ENCODE data around the gene STK32C.
"Not testable (repeated sequence)": the region's sequence is repeated elsewhere in the genome, so short reads cannot be mapped to it uniquely, and the experiment has no call there.

STK32C gene

DNA sequence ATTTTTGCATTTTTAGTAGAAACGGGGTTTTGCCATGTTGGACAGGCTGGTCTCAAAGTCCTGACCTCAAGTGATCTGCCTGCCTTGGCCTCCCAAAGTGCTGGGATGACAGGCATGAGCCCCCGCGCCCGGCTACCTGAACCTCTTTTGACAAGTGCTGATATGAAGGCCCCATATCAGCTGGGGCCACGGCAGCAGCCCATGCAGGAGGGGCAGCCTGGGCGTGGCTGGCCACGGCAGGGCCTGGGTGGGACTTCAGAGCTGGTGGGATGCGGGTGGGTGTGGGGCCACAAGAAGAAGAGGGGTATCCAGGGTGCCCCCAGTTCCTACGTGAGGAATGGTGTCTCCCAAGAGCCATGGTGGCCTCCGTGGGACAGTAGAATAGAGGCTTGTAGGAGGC, 31.1 kb upstream of the STK32C start:
- DNase-seq (ENCODE audit: low read depth in 2 of 2): no peak

DNA sequence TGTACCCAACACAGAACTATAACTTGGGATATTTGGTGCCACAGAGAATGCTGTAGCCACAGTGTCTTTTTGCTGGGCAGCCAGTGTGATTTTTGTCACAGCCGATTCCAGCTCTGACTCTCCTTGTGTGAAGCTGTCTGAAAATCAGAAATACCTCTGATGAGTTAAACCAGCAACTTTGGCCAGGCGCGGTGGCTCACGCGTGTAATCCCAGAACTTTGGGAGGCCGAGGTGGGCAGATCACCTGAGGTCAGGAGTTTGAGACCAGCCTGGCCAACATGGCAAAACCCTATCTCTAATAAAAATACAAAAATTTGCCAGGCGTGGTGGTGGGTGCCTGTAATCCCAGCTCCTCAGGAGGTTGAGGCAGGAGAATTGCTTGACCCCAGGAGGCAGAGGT, 30.1 kb upstream of the STK32C start:
- not testable (repeated sequence) for DNase-seq (ENCODE audit: low read depth in 2 of 2)

GRCh38 chr10:132336919-132337407, 29.2 kb upstream of the STK32C start:
- no peak for DNase-seq (ENCODE audit: low read depth in 2 of 2)

DNA sequence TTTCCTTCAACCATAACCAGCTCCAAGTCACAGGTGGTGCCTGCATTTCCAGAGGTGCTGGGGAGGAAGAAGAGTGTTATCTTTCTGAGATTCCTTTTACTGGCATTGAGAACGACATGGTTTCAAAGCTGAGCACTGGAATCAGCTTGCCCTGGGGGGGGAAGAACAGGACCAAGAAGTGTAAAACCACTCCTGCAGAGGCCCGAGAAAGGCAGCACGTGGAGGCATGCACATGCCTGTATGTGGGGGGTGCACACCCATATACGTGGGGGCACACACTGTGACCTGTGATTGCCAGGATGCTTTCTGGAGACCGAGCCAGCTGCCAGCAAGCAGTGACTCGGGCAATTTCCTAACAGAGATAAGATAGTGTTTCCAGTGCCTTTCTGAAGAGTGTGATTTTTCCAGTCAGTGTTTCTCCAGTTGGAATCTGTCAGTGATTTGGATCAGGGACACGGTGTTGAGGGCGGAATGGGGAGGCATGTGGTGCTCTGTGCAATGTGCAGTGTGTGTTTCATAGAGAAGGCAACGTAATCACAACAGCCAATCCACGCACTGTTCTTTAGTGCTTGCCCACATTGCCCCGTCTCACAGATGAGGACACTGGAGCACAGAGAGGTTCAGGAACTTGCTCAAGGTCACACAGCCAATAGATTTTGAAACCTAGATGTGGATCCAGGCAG, 28.5 kb upstream of the STK32C start:
- no peak for DNase-seq (ENCODE audit: low read depth in 2 of 2)

DNA sequence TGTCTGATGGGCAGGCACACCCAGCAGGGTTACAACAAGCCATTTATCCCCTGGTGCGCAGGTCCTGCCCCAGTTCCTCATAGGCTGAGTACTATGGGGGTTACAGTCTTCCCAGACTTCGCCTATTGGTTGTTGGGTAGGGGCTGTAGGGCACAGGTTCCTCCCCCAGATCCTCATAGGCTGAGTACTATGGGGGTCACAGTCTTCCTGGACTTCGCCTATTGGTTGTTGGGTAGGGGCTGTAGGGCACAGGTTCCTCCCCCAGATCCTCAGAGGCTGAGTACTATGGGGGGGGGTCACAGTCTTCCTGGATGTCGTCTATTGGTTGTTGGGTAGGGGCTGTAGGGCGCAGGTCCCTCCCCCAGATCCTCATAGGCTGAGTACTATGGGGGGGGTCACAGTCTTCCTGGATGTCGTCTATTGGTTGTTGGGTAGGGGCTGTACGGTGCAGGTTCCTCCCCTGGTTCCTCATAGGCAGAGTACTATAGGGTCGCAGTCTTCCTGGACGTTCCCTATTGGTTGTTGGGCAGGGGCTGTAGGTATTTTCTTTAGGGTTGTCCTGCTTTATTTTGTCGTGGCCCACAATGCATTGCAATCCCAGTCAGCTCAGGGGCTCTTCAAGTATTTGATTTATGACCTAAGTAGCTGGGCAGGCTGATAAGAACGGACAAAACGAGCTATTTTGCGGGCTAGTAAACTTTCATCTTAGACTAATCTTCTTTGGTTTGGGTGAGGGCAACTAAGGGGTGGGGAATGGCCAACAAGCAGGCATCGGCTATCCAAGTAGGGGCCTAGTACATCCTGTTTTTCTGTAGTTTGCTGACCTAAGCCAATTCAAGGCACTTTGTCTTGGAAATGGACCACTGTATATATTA, 27.7 kb upstream of the STK32C start:
- DNase-seq (ENCODE audit: low read depth in 2 of 2): no peak

DNA sequence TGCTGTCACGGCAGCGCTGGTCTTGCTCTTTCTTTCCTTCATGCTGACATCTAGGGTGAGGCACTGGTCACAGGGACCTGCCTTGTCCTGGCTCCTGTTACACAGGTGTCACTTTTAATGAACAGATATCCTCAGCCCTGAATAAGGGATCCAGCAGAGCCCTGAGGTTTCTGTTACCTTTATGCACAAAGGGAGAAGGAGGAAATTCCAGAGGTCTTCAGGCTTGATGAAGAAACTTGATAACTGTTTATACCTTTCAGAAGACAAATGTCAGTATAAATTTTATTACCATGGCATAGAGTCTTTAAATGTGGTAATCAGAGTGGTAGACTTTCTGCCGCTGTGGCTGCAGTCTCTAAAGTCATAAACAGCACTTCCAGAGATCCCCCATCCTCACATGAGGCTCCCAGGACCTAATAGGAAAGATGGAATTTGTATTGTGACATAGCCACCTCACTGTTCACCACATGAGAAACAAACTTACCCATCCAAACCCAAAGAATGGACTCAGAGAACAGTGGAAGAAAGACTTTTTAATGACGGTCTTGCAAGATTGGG, 27.0 kb upstream of the STK32C start:
- DNase-seq (ENCODE audit: low read depth in 2 of 2): no peak

DNA sequence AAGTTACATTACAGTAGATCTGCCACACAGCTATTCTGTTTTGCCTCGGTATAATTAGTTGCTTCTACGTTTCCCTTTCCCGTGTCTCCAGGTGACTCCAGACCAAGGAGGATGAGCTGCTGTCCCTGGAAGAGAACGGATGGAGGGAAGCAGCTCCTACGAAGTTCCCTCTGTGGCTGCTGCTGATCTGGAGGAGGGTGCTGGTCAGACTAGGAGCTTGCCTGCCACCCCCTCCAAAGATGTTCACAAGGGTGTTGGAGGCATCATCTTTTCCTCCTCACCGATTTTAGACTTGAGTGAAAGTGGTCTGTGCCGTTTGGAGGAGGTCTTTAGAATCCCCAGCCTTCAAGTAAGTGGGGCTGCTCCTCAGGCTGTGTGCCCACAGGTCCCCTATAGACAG, 25.6 kb upstream of the STK32C start:
- DNase-seq (ENCODE audit: low read depth in 2 of 2): no peak

DNA sequence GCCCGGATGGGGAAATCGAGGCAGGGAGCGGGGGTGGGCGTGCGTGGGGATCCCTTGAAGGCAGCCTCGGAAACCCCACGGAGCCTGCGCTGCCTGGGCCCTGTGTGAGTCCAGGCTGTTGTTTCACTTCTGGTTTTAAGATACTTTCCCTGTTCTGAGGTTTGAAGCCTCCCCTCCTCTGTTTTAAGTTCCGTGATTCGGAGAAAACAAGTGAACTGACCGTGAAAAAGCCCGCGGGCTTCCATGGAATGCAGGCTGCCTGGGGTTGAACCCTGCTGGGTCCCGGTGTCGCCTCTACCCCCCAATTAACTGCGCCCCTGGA, 24.6 kb upstream of the STK32C start:
- no peak for DNase-seq (ENCODE audit: low read depth in 2 of 2)

- peak; percentile 97 for DNase-seq (ENCODE audit: low read depth in 2 of 2)
Measured at GRCh38 chr10:132331601-132332432, 24.1 kb upstream of the STK32C start, which contains the start of gene LRRC27. Gene LRRC27, plus strand, starts transcription at chr10:132332193. Its CDS starts 1,332 bp downstream, at chr10:132333525.

DNA sequence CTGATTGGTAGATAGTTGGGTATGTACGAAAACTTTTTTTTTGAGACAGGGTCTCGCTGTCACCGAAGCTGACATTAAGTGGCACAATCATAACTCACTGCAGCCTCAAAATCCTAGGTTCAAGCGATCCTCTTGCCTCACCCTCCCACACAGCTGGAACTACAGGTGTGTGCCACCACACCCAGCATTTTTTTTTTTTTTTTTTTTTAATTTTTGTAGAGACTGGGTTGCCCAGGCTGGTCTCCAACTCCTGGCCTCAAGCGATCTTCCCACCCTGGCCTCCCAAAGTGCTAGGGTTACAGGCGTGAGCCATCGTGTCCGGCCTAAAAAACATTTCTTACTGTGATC, 22.7 kb upstream of the STK32C start:
- DNase-seq (ENCODE audit: low read depth in 2 of 2): no peak

DNA sequence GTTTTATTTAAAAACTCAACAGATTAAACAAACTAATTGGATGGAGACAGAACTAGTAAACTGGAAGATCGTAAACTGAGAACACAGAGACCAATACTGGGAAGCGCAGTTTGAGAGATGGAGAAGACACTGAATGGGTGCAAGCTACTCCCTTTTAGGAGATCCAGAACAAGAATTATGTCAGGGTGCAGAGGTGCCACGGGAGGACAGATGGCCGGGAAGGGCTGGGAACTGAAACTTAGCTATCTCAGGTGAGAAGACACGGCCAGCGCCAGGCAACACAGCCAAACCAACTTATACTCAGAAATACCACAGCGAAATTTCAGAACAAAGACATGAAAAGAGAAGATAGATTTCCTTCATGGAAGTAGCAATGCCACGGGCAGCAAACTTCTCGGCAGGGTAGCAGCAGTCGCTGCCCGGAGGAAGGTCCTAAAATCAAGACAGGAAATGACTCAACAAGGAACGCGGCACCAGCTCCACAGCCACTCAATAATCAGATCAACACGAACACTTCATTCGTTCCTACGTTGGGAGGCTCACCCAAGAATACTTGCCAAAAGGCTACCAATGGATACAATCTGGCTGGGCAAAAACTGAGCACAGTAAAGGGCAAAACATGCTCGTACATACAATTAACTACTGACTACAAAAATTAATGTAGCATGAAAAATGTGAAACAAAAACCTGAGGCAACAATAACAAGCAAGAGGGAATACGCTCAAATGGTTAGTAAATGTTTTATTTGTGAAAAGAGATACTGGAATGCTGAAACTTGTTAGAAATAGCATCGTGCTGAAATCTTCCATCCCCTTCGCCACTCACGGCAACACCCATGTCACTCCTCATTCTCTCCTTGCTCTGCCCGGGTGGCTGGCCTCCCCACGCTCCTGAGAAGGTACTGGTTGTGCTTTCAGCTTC, 22.1 kb upstream of the STK32C start:
- peak in 1 of 2 donors; percentile 30 for DNase-seq (ENCODE audit: low read depth in 2 of 2)

- no peak for DNase-seq (ENCODE audit: low read depth in 2 of 2)
Measured at GRCh38 chr10:132328738-132329137, 21.0 kb upstream of the STK32C start.

- DNase-seq (ENCODE audit: low read depth in 2 of 2): no peak
Measured at GRCh38 chr10:132328106-132328505, 20.4 kb upstream of the STK32C start.

GRCh38 chr10:132326925-132327324, 19.2 kb upstream of the STK32C start:
- DNase-seq (ENCODE audit: low read depth in 2 of 2): peak in 1 of 2 donors; percentile 44

- DNase-seq (ENCODE audit: low read depth in 2 of 2): no peak
Measured at GRCh38 chr10:132326344-132326889, 18.7 kb upstream of the STK32C start.

- DNase-seq (ENCODE audit: low read depth in 2 of 2): no peak
Measured at GRCh38 chr10:132324186-132324585, 16.4 kb upstream of the STK32C start.

- DNase-seq (ENCODE audit: low read depth in 2 of 2): no peak
Measured at GRCh38 chr10:132322586-132323048, 14.9 kb upstream of the STK32C start.

GRCh38 chr10:132321726-132322125, 14.0 kb upstream of the STK32C start:
- DNase-seq (ENCODE audit: low read depth in 2 of 2): no peak

- DNase-seq (ENCODE audit: low read depth in 2 of 2): no peak
Measured at GRCh38 chr10:132320654-132321469, 13.1 kb upstream of the STK32C start.

Data from stimulated activated CD4-positive, alpha-beta T cell treated with anti-CD3 and anti-CD28 coated beads, Interleukin-4, amount 100 ng/mL, for 48 hours (primary cell).